ENCODE data around the gene TRAPPC2L.
"Not testable (repeated sequence)": the region's sequence is repeated elsewhere in the genome, so short reads cannot be mapped to it uniquely, and the experiment has no call there.

Gene TRAPPC2L

DNA sequence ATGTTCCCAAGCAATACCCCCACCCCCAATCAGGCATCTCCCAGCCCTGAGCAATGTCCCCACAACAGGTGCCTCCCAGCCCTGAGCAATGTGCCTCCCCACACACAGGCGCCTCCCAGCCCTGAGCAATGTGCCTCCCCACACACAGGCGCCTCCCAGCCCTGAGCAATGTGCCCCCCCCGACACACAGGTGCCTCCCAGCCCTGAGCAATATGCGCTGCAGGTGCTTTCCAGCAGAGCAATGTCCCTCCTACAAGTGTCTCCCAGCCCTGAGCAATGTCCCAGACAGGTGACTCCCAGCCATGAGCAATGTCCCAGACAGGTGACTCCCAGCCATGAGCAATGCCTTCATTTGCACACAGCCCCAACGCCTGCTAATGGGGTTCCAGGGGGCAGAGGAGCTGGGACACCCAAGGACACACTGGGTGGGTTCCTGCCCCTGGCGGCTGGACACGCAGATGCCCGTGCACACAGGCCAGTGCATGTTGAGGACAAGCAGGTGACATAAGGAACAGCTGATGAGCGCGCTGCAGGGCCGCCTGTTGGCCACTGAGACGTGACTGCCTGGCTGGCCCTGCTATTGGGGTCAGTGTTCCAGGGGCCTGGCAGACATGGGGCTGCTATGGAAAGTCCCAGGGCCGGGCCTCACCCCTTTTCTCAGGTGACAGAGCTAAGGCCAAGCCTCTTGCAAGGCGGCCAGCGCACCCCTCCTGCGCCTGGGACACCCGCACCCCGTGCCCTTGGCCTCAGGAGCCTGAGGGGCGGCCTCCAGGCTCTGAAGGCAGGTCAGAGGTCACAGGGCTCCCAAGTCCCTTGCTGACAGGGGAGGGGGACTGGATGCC is 36.4 kb downstream of the TRAPPC2L start:
- DNase-seq (ENCODE audit: low spot score): no peak

DNA sequence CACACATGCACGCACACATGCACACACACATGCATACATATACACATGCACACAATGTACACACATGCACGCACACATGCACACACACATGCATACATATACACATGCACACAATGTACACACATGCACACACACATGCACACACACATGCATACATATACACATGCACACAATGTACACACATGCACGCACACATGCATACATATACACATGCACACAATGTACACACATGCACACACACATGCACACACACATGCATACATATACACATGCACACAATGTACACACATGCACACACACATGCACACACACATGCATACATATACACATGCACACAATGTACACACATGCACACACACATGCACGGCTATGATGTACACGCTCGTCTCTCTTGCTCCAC is 37.3 kb downstream of the TRAPPC2L start:
- DNase-seq (ENCODE audit: low spot score): not testable (repeated sequence)

DNA sequence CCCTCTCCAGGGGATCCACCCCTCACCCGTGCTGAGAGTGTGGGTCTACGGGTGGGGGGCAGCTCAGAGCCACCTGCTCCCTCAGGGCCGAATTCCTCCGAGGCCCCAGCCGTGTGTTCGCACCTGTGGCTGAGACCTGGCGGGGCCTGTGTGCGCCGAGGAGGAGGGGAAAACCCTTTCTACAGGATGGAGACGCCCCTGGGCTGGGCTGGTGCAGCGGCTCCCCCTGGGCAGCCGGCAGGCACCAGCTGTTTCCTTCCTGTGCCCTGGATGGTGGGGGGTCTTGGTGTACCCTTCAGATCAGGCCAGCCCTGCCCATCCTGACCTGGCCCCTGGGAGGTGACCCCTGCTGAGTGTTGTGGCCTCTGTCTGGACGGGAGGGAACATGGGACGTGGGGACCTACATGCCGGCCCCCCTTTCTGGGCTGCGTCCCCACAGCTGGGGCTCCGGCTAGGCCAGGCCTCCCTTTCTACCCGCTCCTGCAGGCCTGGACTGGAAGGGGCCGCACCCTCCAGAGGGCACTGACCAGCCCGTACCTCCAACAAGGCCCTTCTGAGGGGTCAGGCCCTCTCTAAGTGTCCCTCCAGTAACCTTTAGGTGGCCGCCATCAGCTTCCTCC is 37.9 kb downstream of the TRAPPC2L start:
- no peak for DNase-seq (ENCODE audit: low spot score)

DNA sequence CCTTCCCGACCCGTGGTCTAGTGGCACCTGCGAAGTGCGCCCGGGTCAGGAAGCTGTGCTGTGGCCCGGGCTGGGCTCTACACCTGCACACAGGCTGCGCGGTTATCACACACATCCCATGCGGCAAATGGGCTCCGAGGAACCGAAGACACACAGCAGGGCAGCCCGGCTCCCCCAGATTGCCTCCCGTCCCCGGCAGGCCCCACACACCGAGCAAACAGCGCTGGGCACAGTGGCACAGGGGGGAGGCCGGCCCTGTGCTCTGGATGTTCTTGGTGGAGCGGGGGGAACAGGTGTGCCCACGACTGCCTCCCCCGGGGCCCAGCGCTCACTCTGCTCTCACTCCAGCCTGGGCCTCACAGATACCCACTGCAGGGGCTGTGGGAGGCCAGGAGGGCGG is 38.4 kb downstream of the TRAPPC2L start:
- DNase-seq (ENCODE audit: low spot score): no peak

DNA sequence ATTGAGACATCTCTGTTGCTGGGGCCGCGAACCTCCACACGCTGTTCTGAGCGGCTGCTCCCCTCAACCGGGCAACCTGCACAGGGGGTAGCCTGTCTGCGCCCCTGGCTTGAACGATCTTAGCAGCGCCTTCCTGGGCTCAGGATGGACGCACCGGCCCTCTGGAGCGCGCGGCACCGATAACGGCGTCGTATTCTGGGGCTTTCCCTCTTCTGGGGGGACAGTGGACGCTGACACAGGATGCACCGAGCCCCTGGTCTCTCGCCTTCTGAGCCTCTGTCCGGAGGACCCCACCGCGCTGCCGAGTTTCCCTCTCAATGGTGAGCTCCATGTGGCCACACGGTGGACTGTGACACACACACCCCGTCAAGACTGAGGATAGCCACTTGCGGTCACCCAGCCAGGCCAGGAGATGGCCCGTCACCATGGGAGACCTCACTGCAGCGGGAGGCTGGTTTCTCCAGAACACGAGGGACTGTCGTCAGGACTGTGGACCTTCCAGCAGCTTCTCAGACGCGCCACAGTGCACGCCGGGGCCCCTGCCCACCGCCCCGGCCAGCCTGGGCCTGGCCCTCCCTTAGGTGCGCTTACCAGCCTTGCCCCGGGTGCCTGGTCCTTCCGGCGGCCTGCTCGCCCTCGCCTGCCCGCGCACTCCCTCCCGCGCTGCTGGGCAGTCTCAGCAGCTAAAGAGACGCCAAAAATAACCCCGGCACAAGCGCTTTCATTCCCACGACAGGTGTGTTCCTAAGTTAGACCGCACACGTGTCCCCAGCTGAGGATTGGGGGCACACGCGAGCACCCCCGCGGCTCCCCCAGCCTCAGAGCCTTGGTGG is 39.5 kb downstream of the TRAPPC2L start:
- DNase-seq (ENCODE audit: low spot score): no peak

DNA sequence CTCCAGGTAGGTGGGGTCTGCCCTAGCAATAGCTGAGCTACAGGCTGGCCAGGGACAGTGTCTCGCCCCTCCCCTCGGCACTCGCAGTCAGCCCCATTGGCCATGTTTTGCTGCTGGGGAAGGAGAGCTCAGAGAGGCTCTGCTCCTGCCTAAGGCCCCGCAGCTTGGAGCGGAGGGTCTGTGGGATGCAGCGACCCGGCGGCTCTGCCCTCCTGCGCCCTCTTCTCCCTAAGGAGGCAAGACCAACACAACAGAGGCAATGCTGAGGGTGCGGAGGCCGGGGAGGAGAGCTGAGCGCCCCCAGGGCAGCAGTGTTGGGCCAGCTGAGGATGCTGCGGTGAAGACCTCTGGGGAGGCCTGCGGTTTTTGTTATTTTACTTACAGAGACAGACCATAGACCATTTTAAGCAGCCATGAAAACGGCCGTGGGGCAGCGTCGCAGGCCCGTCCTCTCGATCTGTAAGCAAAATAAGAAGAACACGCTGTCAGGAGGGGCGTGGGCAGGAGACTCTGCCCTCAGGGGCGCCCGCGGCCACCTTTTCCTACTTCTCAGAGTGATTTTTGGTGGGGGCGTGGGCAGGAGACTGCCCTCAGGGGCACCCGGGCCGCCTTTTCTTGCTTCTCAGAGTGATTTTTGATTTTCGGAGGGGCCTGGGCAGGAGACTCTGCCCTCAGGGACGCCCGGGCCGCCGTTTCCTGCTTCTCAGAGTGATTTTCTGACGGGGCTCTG is 40.9 kb downstream of the TRAPPC2L start:
- DNase-seq (ENCODE audit: low spot score): no peak

DNA sequence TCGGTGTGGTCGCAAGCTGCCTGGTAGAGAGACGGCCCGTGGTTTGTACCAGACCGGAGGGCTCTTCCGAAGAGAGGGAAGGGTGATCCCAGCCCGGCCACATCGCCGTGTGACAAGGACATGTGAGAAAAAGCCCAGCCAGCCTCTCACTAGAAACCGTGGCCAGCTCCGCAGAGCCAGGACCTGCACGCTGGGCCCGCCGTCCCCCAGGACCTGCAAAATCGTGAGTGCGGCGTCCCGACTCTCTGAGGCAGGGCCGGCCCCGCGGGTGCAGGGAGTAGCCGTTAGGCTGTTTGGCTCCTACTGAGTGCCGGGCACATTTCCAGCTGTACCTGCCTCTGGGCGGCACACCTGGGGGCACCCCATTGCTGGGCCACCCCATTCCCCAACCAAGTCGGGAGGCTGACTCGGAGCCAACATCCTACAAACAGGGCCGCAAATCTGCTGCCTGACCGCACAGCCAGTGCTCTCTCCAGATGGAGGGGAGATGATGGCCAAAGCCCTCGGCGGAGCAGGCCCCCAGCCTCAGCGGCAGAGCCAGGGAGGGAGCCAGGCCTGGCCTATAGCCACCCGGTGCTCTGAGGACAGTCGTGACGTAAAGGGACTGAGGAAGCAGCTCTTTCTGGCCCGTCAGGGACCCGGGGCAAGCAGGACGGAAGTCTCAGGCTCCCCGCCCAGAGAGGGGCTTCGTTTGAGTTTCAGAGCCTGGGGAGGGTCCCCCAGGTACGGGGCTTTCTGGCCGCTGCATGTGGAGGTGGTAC is 43.2 kb downstream of the TRAPPC2L start:
- DNase-seq (ENCODE audit: low spot score): no peak

DNA sequence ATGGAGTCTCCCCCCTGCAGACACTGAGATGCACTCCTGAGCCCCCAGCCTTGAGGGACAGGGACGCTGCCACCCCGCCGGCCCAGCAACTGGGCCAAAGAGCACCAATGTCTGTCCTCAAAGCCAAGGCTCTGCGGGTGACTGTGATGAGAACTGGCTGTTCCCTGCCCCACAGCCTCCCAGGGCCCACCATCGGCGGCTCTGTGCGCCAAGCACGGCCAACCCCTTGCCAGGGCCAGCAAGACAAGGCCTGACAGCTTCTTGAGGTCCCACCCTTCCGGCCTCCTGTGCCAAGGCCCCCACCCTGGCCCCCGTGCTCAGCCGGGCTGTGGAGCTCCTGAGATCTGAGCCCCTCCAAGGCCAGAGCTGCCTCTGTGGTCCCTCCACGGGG is 43.7 kb downstream of the TRAPPC2L start:
- no peak for DNase-seq (ENCODE audit: low spot score)

DNA sequence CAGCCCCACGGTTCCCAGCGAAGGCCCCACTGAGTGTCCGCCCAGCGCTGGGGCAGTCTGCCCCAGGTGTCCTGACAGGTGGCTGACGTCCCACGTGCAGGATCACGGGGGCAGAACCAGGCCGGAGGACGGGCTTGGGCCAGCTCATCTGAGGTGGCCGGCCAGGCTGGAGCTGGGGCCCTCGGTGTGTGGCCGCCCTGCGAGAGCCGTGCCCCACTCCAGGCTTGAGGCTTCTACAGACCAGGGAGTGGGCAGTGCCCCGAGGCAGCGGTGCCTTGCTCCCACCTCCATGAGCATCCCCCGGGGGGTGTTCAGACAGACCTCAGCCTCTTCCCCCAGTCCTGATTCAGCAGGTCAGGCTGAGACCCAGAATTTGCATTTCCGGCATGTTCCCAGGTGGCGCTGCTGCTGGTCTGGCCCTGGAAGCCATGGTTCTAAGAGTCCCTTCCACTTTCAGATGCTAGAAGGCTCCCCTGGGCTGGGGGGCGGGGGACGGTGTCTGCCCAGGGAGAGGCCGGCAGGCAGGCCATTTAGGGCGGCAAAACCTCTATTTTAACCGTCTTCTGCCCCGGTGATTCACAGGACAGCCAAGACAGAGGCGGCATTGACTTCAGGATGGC is 44.9 kb downstream of the TRAPPC2L start:
- no peak for DNase-seq (ENCODE audit: low spot score)

DNA sequence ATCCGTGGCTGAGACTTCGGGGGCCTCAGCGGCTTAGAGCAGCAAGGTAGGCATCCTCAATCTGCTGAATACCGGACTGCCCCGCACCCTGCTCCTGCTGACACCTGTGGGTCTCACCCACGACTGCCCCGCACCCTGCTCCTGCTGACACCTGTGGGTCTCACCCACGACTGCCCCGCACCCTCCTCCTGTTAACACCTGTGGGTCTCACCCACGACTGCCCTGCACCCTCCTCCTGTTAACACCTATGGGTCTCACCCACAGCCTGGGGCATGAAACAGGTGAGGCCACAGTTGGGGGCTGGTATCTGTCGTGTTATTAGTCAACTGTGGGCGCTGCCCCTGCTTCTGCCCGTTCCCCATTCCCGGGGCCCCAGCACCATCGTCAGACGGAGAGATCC is 45.8 kb downstream of the TRAPPC2L start:
- no peak for DNase-seq (ENCODE audit: low spot score)

DNA sequence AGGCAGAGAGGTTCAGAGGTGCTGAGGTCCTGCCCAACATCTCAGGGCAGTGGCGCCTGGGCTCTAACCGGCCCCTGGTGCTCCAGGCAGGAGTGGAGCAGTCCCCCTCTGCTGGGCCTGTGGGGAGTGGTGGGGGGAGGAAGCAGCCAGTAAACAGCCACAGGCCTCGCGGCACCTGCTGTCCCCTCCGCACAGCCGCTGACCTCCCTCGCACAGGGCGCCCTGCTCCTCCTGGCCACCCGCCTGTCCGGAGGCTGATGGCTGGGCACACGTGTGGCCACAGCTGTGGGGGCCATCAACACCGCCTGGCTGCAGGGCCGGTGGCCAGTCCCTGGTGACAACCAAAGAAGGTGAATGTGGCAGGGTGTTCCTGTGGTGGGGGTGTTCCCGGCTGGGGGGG is 46.3 kb downstream of the TRAPPC2L start:
- DNase-seq (ENCODE audit: low spot score): no peak

DNA sequence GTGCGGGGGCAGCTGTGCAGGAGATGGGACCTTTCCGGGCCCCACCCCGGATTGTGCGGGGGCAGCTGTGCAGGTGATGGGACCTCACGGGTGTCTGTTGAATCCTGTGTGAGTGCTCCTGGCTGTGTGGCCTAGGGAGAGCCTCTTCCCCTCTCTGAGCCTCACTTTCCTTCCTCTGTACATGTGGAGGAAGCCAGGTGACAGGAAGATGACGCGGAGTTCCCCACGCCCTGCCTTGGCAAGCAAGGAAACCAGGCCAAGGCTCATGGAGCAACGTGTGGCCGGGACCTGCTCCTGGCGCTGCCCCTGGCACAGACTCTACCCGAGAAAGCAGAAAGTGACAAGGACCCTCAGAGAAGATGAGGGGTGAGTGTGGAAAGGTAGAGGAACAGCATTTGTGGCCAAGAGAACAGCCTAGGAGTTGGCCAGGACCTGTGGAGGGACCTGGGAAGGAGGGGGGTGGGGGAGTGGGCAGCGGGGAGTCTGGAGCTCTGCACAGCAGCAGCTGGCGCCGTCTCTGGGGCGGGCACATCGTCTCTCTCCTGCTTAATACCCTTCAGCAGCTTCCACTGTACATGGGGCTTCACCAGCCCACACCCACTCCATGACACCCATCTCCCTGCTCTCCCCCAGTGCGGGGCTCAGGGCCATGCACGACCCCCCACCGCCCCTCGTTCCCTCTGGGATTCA is 47.9 kb downstream of the TRAPPC2L start:
- DNase-seq (ENCODE audit: low spot score): no peak

DNA sequence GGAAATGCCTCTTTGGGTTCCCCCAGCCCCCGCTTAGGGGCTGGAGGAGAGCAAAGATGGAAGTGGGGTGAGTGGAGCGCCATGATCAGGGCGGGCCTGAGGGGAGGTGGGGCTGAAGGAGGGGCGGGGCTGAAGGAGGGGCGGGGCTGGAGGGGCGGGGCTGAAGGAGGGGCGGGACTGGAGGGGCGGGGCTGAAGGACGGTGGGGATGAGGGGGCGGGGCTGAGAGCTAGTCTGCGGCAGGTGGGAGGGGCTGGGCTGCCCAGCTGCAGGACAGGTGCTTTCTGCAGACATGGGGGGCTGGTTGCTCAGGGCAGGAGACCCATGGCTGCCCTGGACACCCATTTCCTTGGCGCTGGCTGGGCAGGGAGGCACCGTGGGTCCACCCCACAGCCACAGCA is 48.6 kb downstream of the TRAPPC2L start:
- peak; percentile 12 for DNase-seq (ENCODE audit: low spot score)

DNA sequence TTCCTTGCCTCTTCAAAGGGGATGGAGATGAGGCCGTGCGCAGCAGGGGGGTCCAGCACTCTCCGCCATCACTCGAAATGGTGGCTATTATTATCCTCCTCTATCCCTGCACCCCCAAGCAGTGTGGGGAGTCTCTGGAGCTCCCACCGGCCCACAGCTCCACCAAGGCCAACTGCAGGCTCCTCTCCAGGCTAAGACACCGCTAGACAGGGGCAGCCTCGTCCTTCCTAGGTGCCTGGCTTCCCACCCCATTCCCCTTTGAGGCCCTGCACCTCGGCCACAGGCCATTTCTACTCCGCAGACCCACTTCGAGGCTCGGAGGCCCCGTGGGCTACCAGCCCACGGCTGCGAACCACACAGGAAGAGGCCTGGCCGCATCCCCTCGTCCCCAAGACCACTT is 49.1 kb downstream of the TRAPPC2L start:
- no peak for DNase-seq (ENCODE audit: low spot score)

DNA sequence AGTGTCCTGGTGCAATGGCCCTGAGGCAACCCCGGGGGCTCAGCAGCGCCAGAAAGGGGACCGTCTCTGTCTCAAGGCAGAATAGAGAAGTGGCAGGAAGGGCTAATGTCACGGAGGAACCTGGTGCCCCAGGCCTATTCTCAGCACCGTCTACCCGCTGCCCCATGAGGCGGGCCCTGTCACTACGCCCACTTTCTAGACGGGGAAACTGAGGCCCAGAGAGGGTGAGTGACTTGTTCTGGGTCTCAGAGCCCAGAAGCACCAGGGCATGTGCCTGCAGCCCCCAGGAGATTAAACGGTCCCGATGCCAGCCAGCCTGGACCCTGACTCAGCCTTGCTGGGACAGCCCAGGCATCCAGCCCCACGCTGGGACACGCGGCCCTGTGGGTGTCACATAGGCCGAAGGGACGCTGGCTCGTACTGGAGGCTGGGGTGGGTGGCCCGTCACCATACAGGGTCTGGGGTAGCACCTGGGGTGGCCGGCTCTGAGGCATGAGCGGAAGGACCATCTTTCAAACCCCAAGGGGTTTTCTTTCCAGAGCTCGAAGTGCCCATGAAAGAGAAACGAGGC is 49.7 kb downstream of the TRAPPC2L start:
- no peak for DNase-seq (ENCODE audit: low spot score)

DNA sequence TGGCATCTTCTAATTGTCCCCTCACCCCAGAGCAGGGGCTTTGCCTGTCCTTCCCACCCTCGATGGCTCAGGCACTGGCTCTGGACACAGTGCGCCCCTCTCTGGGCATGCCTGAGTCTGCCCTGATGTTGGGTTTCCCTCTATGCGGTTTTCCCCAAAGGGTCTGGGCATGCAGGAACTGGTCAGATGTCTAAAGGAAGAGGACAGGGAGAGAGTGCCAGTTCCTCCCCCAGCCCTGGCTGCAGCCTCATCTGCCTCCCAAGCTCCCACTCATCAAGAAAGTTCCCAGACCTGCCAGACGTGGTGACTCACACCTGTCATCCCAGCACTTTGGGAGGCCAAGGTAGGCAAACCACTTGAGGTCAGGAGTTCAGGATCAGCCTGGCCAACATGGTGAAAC is 50.8 kb downstream of the TRAPPC2L start:
- no peak for DNase-seq (ENCODE audit: low spot score)

DNA sequence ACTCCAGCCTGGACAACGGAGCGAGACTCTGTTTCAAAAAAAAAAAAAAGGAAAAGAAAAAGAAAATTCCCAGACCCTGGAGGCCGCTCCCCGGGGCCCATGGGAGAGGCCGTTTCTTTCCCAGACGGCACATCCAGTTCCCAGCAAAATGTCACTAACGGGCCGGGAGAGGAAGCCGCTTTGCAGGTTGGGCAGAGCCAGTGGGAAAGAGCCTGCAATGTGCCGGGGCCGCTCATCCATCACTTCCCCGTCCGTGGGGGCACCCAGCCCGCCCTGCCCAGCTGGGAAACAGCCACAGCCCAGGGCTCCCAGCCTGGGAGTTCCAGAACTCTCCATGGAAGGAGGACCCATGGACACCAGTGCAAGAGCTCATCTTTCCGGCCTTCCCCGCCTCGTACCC is 51.4 kb downstream of the TRAPPC2L start:
- DNase-seq (ENCODE audit: low spot score): no peak

DNA sequence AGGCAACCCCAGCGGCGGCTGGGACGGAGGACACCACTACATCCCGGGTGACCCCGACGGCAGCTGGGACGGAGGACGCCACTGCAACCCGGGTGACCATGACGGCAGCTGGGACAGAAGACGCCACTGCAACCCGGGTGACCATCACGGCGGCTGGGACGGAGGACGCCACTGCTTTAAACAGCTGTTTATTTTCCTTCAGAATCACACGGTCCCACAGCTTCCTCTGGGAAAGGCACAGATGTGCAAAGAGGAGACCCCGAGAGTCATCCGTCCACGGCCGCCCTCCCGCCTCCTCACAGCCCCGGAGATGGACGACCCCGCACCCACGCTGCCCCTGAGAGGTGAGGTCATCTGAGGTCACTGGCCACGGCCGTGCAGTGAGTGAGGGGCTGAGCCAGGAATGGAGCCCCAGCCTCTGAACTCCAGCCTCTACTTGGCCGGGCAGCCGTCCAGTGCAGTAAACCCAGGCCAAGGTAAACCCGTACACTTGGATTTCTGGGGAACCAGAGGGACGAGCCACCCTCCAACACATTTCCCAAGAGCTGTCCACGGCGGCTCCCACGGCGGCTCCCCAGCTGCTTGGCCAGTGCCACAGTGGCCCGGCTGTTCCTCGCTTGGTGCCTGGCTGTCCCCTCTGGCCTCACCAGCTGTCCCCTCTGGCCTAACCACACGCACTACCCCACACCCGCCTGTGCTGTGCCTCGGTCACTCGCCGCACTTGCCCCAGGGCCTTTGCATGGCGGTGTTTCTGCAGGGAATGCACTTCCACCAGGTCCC is 52.7 kb downstream of the TRAPPC2L start:
- no peak for DNase-seq (ENCODE audit: low spot score)
